H1 (cell line): ENCODE measurements around the gene DPEP3. TPM values are rescaled to one million over a fixed set of nuclear protein-coding genes. Genes with fewer than 3 reads are reported as not detected.
"Not testable (repeated sequence)": the region's sequence is repeated elsewhere in the genome, so short reads cannot be mapped to it uniquely, and the experiment has no call there.

ENCODE experiments used
- CTCF ChIA-PET: fragments of 300-600 bp; sonication (Branson Sonifier 250); formaldehyde crosslinking; loops from one replicate; lab custom pipeline; 2021; ENCODE audit not compliant: partially characterized antibody; lab: Charles Lee
- POLR2A ChIA-PET: fragments of 300-600 bp; sonication (Branson Sonifier 250); formaldehyde crosslinking; loops from one replicate; lab custom pipeline; 2021; ENCODE audit warnings: inconsistent platforms; ENCODE audit not compliant: partially characterized antibody; lab: Charles Lee
- DNase-seq, 2 experiments: peaks; one replicate each; pipeline versions ENCODE4 v3.0.0 to v3.0.0-alpha.2; 2010 to 2022; ENCODE audit warnings: low spot score in 2 of 2, low read depth in 1 of 2, mixed read lengths in 1 of 2
- FAIRE-seq: peaks from 2 replicates; lab custom pipeline; 2011; peaks lifted over from hg19 to GRCh38; lab: Jason Lieb, UNC
- H2AFZ ChIP-seq: 2 replicates; pipeline ENCODE4 v1.8.1; 2012; ENCODE audit warnings: low read length, inconsistent platforms
- H2AK5ac ChIP-seq: 2 replicates; pipeline ENCODE4 v1.6.1; 2013; ENCODE audit warnings: low read depth, low read length
- H2BK120ac ChIP-seq: replicated peaks from 2 replicates; pipeline ENCODE3; 2013; ENCODE audit warnings: low read depth, low read length, inconsistent platforms
- H2BK12ac ChIP-seq: 2 replicates; pipeline ENCODE4 v1.6.1; 2013; ENCODE audit warnings: low read depth, low read length
- H2BK15ac ChIP-seq: 2 replicates; pipeline ENCODE4 v1.6.1; 2013; ENCODE audit warnings: low read length
- H2BK20ac ChIP-seq: 2 replicates; pipeline ENCODE4 v1.6.1; 2013; ENCODE audit warnings: low read length
- H2BK5ac ChIP-seq: 2 replicates; pipeline ENCODE4 v1.6.1; 2013; ENCODE audit warnings: low read depth, low read length
- H3K14ac ChIP-seq: 2 replicates; pipeline ENCODE4 v1.6.1; 2013; ENCODE audit warnings: inconsistent platforms; ENCODE audit not compliant: insufficient read length
- H3K18ac ChIP-seq: 2 replicates; pipeline ENCODE4 v1.6.1; 2013; ENCODE audit warnings: low read length; ENCODE audit errors: extremely low read depth
- H3K23ac ChIP-seq: 2 replicates; pipeline ENCODE4 v1.6.1; 2013; ENCODE audit warnings: inconsistent platforms; ENCODE audit not compliant: insufficient read length
- H3K23me2 ChIP-seq: 2 replicates; pipeline ENCODE4 v1.6.1; 2013; ENCODE audit warnings: low read depth, low read length
- H3K27ac ChIP-seq: 2 replicates; pipeline ENCODE4 v1.6.1; 2011; ENCODE audit warnings: low read depth, low read length, inconsistent platforms
- H3K27me3 ChIP-seq, 4 experiments: replicated peaks in 1 of 4; 1 replicate in 1 of 4; 2 replicates in 3 of 4; pipeline versions ENCODE4 v1.6.1 to v1.8.1; 2011 to 2013; ENCODE audit warnings: low read length in 3 of 4, mild to moderate bottlenecking in 3 of 4, inconsistent platforms in 2 of 4, mixed read lengths in 2 of 4, moderate library complexity in 1 of 4; ENCODE audit not compliant: control insufficient read depth in 3 of 4, insufficient read depth in 3 of 4; ENCODE audit errors: extremely low read depth in 1 of 4
- H3K36me3 ChIP-seq, 4 experiments: 2 replicates each; pipeline versions ENCODE4 v1.6.1 to v1.8.1; 2011 to 2013; ENCODE audit warnings: mild to moderate bottlenecking in 4 of 4, low read length in 3 of 4, moderate library complexity in 2 of 4, control low read depth in 1 of 4, inconsistent platforms in 1 of 4; ENCODE audit not compliant: insufficient read depth in 4 of 4, control insufficient read depth in 2 of 4
- H3K4ac ChIP-seq: replicated peaks from 2 replicates; pipeline ENCODE3; 2013; ENCODE audit warnings: low read length, low read depth, mixed read lengths, inconsistent platforms; ENCODE audit not compliant: insufficient read length
- H3K4me1 ChIP-seq, 4 experiments: replicated peaks in 1 of 4; 1 replicate in 1 of 4; 2 replicates in 3 of 4; pipeline versions ENCODE4 v1.6.1 to v1.8.1; 2011 to 2013; ENCODE audit warnings: low read length in 3 of 4, inconsistent platforms in 2 of 4, mixed read lengths in 1 of 4; ENCODE audit not compliant: insufficient read depth in 4 of 4, control insufficient read depth in 3 of 4
- H3K4me2 ChIP-seq, 2 experiments: 2 replicates each; pipeline versions ENCODE4 v1.6.1 to v1.8.1; 2011 to 2013; ENCODE audit warnings: low read depth in 2 of 2, low read length in 2 of 2, control low read depth in 1 of 2, inconsistent platforms in 1 of 2, mild to moderate bottlenecking in 1 of 2; ENCODE audit not compliant: insufficient read depth in 1 of 2
- H3K4me3 ChIP-seq, 4 experiments: fragments of 200-600, 300-600 bp in 1 of 4; sonication (generic), shearing (Covaris generic), sonication (Bioruptor Twin) in 1 of 4; 2 replicates each; pipeline versions ENCODE4 v1.5.1 to v1.8.1; 2011 to 2016; ENCODE audit warnings: low read length in 4 of 4, low read depth in 3 of 4, control low read depth in 2 of 4, inconsistent platforms in 2 of 4, mild to moderate bottlenecking in 2 of 4, mixed read lengths in 1 of 4, moderate library complexity in 1 of 4; ENCODE audit not compliant: insufficient read depth in 2 of 4; ENCODE audit errors: extremely low read depth in 1 of 4
- H3K56ac ChIP-seq: replicated peaks from 2 replicates; pipeline ENCODE3; 2013; ENCODE audit warnings: low read depth, mild to moderate bottlenecking, mixed read lengths, low read length, inconsistent platforms; ENCODE audit not compliant: insufficient read length
- H3K79me1 ChIP-seq: 2 replicates; pipeline ENCODE4 v1.6.1; 2013; ENCODE audit warnings: low read depth, low read length, control low read depth
- H3K79me2 ChIP-seq, 2 experiments: 2 replicates each; pipeline versions ENCODE4 v1.6.1 to v1.8.1; 2012 to 2013; ENCODE audit warnings: low read length in 2 of 2, mild to moderate bottlenecking in 2 of 2, inconsistent platforms in 1 of 2; ENCODE audit not compliant: insufficient read depth in 2 of 2, control insufficient read depth in 1 of 2
- H3K9ac ChIP-seq, 4 experiments: replicated peaks in 1 of 4; 1 replicate in 1 of 4; 2 replicates in 3 of 4; pipeline versions ENCODE4 v1.6.1 to v1.8.1; 2011 to 2013; ENCODE audit warnings: low read depth in 3 of 4, low read length in 3 of 4, control low read depth in 2 of 4, mild to moderate bottlenecking in 2 of 4, moderate library complexity in 2 of 4, inconsistent platforms in 1 of 4; ENCODE audit errors: extremely low read depth in 1 of 4
- H3K9me3 ChIP-seq, 2 experiments: 2 replicates each; pipeline versions ENCODE4 v1.6.1 to v1.8.1; 2012 to 2013; ENCODE audit warnings: mild to moderate bottlenecking in 2 of 2, moderate library complexity in 2 of 2, control low read depth in 1 of 2, inconsistent platforms in 1 of 2, low read depth in 1 of 2, low read length in 1 of 2, mixed read lengths in 1 of 2; ENCODE audit not compliant: insufficient read depth in 2 of 2
- H4K20me1 ChIP-seq, 2 experiments: replicated peaks in 1 of 2; 2 replicates each; pipeline versions ENCODE3 to v1.8.1; 2011 to 2013; ENCODE audit warnings: inconsistent platforms in 2 of 2, low read length in 2 of 2, mild to moderate bottlenecking in 1 of 2; ENCODE audit not compliant: insufficient read depth in 2 of 2, control insufficient read depth in 1 of 2
- H4K5ac ChIP-seq: 2 replicates; pipeline ENCODE4 v1.6.1; 2013; ENCODE audit warnings: low read length, low read depth, mixed read lengths, inconsistent platforms; ENCODE audit not compliant: insufficient read length
- H4K8ac ChIP-seq: 2 replicates; pipeline ENCODE4 v1.8.0; 2013; ENCODE audit warnings: mild to moderate bottlenecking, moderate library complexity, low read length, inconsistent platforms; ENCODE audit not compliant: insufficient read depth; ENCODE audit errors: extremely low read depth
- H4K91ac ChIP-seq: replicated peaks from 2 replicates; pipeline ENCODE3; 2013; ENCODE audit warnings: low read length, mixed read lengths, inconsistent platforms; ENCODE audit not compliant: insufficient read length
- WGBS, 2 experiments: shearing (Covaris generic) in 1 of 2; methylation state at CpG; one replicate each; pipeline versions ENCODE4 v1.1.6 to v1.1.7; 2013 to 2015; ENCODE audit warnings: low lambda C conversion rate in 2 of 2, mixed read lengths in 2 of 2, inconsistent platforms in 1 of 2, low coverage in 1 of 2, missing lambda C conversion rate in 1 of 2; ENCODE audit not compliant: insufficient replicate concordance in 2 of 2, insufficient coverage in 1 of 2, insufficient read length in 1 of 2; ENCODE audit errors: extremely low coverage in 1 of 2, missing lambda C conversion rate in 1 of 2; 5-methylcytosine and 5-hydroxymethylcytosine counted together
- polyA plus RNA-seq, 7 experiments: library from polyadenylated mRNA; depleted of rRNA in 3 of 7; stranded (reverse) in 5 of 7; unstranded in 2 of 7; fragments of >200 nt in 5 of 7; fragments of 200-250 nt in 2 of 7; gene quantifications; 1 replicate in 5 of 7; 2 replicates in 1 of 7; 4 replicates in 1 of 7; pipeline versions ENCODE4 v1.2.1 to v1.2.3, GENCODE V29; 2011 to 2013; ENCODE audit warnings: missing spikeins in 2 of 7, mixed read lengths in 2 of 7
- total RNA-seq: library from RNA; stranded (reverse); fragmentation: NEBNext Ultra II Directional; extraction: Animal tissue kit (Norgen Biotek cat#: 25700); gene quantifications from 2 replicates; pipeline ENCODE4 v1.2.1, GENCODE V29; 2021

Gene DPEP3
- total and polyA plus RNA-seq, 2 of the 8 experiments (the other 6 are each of a cell fraction or from before 2014, with no cell fraction given) = 6.5 to 9.9 TPM

DNA sequence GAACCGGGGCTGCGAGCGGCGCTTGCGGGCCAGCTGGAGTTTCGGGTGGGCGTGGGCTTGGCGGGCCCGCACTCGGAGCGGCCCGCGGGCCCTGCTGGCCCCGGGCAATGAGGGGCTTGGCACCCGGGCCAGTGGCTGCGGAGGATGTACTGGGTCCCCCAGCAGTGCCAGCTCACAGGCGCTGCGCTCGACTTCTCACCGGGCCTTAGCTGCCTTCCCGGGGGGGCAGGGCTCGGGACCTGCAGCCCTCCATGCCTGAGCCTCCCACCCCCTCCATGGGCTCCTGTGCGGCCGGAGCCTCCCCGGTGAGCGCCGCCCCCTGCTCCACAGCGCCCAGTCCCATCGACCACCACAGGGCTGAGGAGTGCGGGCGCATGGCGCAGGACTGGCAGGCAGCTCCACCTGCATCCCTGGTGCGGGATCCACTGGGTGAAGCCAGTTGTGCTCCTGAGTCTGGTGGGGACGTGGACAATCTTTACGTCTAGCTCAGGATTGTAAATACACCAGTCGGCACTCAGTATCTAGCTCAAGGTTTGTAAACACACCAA, 18.0 kb upstream of the DPEP3 start:
- not testable (repeated sequence) for H3K4ac ChIP-seq, H2BK15ac ChIP-seq, H2AK5ac ChIP-seq, H3K18ac ChIP-seq, H2BK120ac ChIP-seq, DNase-seq, H3K4me2 ChIP-seq, H3K9ac ChIP-seq, H3K23ac ChIP-seq, H3K27ac ChIP-seq, H3K14ac ChIP-seq, H2BK20ac ChIP-seq, H2BK12ac ChIP-seq, H4K5ac ChIP-seq, H3K36me3 ChIP-seq, H3K79me2 ChIP-seq, H3K27me3 ChIP-seq, H4K20me1 ChIP-seq, H3K23me2 ChIP-seq, H3K4me3 ChIP-seq, H2BK5ac ChIP-seq, H2AFZ ChIP-seq, FAIRE-seq, H3K9me3 ChIP-seq, H4K8ac ChIP-seq, H3K4me1 ChIP-seq, H3K79me1 ChIP-seq, H3K56ac ChIP-seq, H4K91ac ChIP-seq
- POLR2A ChIA-PET = interaction anchor here (0.9 to 2.5 kb wide), 5 partner anchors 17 to 296 kb away, joined by 3 to 19 read pairs (median 3); partner anchors contain the start of genes DDX28 and DUS2
- CTCF ChIA-PET = interaction anchor here (0.6 to 3.8 kb wide), 18 partner anchors 7 to 178 kb away, joined by 3 to 17 read pairs (median 4); partner anchors contain the start of genes DPEP2NB, DPEP3 and NRN1L
- 94% methylated on average over 21 of the region's 36 CpGs; no CpG with 5 or more reads in 1 of the 2 experiments for WGBS, 2 experiments
